ENCODE measurements around the gene EYA4. TPM values are rescaled to one million over a fixed set of nuclear protein-coding genes. Genes with fewer than 3 reads are reported as not detected.

EYA4 gene
- total RNA-seq, 1 donor from 2014 or later: 8.1 TPM

DNA sequence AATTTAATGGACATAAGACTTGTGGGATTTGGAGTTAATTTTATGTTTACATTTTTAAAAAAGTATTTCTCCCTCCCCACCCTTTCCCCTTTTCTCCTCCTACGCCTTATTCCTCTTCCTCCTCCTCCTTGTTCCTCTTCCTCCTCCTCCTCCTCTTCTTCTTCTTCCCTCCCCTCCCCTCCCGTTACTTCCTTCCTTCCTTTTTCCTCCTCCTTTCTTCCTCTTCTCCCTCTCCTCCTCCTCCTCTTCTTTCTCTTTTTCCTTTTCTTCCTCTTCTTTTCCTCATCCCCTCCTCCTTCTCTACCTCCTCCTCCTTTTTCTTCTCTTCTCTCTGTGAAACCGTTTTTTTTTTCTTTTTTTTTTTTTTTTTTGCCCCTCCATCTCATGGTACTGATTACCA lies 139.6 kb downstream of the EYA4 start:
- H3K27me3 Mint-ChIP-seq (ENCODE audit: unreplicated experiment): no peaks in the 10 kb centered on the region
- TF ChIP-seq, protein P1, sequence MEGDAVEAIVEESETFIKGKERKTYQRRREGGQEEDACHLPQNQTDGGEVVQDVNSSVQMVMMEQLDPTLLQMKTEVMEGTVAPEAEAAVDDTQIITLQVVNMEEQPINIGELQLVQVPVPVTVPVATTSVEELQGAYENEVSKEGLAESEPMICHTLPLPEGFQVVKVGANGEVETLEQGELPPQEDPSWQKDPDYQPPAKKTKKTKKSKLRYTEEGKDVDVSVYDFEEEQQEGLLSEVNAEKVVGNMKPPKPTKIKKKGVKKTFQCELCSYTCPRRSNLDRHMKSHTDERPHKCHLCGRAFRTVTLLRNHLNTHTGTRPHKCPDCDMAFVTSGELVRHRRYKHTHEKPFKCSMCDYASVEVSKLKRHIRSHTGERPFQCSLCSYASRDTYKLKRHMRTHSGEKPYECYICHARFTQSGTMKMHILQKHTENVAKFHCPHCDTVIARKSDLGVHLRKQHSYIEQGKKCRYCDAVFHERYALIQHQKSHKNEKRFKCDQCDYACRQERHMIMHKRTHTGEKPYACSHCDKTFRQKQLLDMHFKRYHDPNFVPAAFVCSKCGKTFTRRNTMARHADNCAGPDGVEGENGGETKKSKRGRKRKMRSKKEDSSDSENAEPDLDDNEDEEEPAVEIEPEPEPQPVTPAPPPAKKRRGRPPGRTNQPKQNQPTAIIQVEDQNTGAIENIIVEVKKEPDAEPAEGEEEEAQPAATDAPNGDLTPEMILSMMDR (IDR thresholded peaks at IDR 0.05; ENCODE audit: unreplicated experiment): no peak
- no peaks in the 10 kb centered on the region for H3K9me3 Mint-ChIP-seq (ENCODE audit: unreplicated experiment)
- DNase-seq (ENCODE audit: low spot score): no peak
- H3K36me3 Mint-ChIP-seq (ENCODE audit: low read depth, unreplicated experiment): no peaks in the 10 kb centered on the region
- no peak overlapping the region for H3K27ac Mint-ChIP-seq (ENCODE audit: unreplicated experiment)
- no peaks in the 10 kb centered on the region for H3K4me1 Mint-ChIP-seq (ENCODE audit: unreplicated experiment)
- H3K4me3 Mint-ChIP-seq (ENCODE audit: unreplicated experiment): no peak overlapping the region

DNA sequence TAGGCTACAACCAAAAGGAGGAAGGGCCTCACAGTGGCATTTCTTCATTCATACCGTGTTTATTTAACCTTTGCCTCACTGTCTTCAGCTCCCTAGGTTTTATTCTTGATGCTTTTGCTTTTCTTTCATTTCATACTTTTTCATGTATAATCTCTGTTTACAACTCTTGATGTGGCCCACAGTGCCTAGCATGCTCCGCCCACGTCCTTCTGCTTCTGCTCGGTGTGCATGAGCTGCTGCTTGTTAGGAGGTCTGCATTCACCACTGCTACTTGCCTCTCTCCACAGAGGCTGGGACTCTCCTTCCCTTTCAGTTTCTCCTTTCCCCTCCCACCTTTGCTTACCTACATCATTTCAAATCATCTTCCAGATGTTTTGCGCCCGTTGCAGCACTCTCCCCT lies 147.6 kb downstream of the EYA4 start:
- peaks cover 13% of the 10 kb centered on the region for H3K4me1 Mint-ChIP-seq (ENCODE audit: unreplicated experiment)
- no peaks in the 10 kb centered on the region for H3K9me3 Mint-ChIP-seq (ENCODE audit: unreplicated experiment)
- no peaks in the 10 kb centered on the region for H3K27me3 Mint-ChIP-seq (ENCODE audit: unreplicated experiment)
- no peak overlapping the region for H3K27ac Mint-ChIP-seq (ENCODE audit: unreplicated experiment)
- TF ChIP-seq, protein P1 (IDR thresholded peaks at IDR 0.05; ENCODE audit: unreplicated experiment): no peak
- H3K4me3 Mint-ChIP-seq (ENCODE audit: unreplicated experiment): no peak overlapping the region
- H3K36me3 Mint-ChIP-seq (ENCODE audit: low read depth, unreplicated experiment): no peaks in the 10 kb centered on the region
- DNase-seq (ENCODE audit: low spot score): no peak

DNA sequence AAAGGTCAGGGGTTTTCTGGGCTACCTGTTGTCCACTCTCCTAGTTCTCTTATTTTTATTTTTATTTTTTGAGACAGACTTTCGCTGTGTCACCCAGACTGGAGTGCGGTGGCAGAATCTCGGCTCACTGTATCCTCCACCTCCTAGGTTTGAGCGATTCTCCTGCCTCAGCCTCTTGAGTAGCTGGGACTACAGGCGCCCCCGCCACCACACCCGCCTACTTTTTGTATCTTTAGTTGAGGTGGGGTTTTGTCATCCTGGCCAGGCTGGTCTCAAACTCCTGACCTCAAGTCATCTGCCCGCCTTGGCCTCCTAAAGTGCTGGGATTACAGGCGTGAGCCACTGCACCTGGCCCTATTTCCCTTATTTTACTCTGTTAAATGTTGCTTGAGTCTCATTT lies 149.0 kb downstream of the EYA4 start:
- Mint-ChIP-seq H3K36me3 (ENCODE audit: low read depth, unreplicated experiment) (no peaks in the 10 kb centered on the region), H3K4me3 (ENCODE audit: unreplicated experiment) (no peak overlapping the region), H3K4me1 (ENCODE audit: unreplicated experiment) (peaks cover 13% of the 10 kb centered on the region), H3K9me3 (ENCODE audit: unreplicated experiment) (no peaks in the 10 kb centered on the region), H3K27me3 (ENCODE audit: unreplicated experiment) (no peaks in the 10 kb centered on the region), H3K27ac (ENCODE audit: unreplicated experiment) (no peak overlapping the region)
- no peak for DNase-seq (ENCODE audit: low spot score)
- TF ChIP-seq, protein P1 (IDR thresholded peaks at IDR 0.05; ENCODE audit: unreplicated experiment): no peak

DNA sequence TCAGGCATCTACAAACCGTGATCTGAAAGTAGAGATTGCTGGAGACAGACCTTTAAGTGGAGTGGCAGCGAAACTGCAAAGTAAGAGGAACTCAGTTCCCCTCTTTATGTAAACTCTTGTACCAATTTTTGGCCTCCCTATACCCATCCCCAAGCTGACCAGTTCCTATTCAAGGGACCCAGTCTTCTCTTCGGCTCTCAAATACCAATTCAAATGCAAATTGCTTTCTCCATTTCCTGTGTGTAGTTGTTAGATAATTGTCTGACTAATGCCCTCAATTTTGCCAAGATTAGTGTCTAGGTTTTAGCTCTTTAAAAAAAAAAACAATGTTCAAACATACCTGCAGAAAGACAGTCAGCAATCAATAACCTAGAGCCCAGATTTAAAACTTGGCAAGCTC lies 150.9 kb downstream of the EYA4 start:
- DNase-seq (ENCODE audit: low spot score): no peak
- peaks cover 10% of the 10 kb centered on the region for H3K4me1 Mint-ChIP-seq (ENCODE audit: unreplicated experiment)
- H3K4me3 Mint-ChIP-seq (ENCODE audit: unreplicated experiment): no peak overlapping the region
- TF ChIP-seq, protein P1 (IDR thresholded peaks at IDR 0.05; ENCODE audit: unreplicated experiment): no peak
- H3K27me3 Mint-ChIP-seq (ENCODE audit: unreplicated experiment): no peaks in the 10 kb centered on the region
- no peaks in the 10 kb centered on the region for H3K36me3 Mint-ChIP-seq (ENCODE audit: low read depth, unreplicated experiment)
- no peak overlapping the region for H3K27ac Mint-ChIP-seq (ENCODE audit: unreplicated experiment)
- H3K9me3 Mint-ChIP-seq (ENCODE audit: unreplicated experiment): no peaks in the 10 kb centered on the region

DNA sequence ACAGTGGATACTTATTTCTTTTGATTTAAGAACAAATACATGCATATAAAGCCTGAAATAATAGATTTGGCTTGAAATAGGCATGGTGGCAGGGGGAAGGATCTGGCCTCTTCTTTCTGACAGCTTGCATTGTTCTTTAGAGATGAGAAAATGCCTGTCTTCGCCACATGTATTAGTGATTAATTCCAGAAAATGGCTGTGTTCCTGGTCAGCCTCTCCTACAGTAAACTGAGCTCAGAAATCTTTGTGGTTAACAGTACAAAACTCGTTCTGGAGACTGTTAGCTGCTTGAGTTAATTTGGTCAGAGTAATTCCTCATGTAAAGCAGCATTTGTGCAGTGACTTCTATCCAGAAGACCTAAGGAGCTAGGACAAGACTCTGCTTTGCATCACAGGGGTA lies 151.5 kb downstream of the EYA4 start:
- no peaks in the 10 kb centered on the region for H3K27me3 Mint-ChIP-seq (ENCODE audit: unreplicated experiment)
- no peak overlapping the region for H3K27ac Mint-ChIP-seq (ENCODE audit: unreplicated experiment)
- DNase-seq (ENCODE audit: low spot score): no peak

More for the DNA sequence above, 151.5 kb downstream of the EYA4 start:
- TF ChIP-seq, protein P1 (IDR thresholded peaks at IDR 0.05; ENCODE audit: unreplicated experiment): no peak
- no peaks in the 10 kb centered on the region for H3K9me3 Mint-ChIP-seq (ENCODE audit: unreplicated experiment)
- no peak overlapping the region for H3K4me3 Mint-ChIP-seq (ENCODE audit: unreplicated experiment)
- H3K4me1 Mint-ChIP-seq (ENCODE audit: unreplicated experiment): peaks cover 10% of the 10 kb centered on the region
- no peaks in the 10 kb centered on the region for H3K36me3 Mint-ChIP-seq (ENCODE audit: low read depth, unreplicated experiment)

Data from endothelial cell (in vitro differentiated cells).